Activated naive CD4-positive, alpha-beta T cell (primary cell): ENCODE data around the gene CCT2.

ENCODE experiments used
- DNase-seq, 4 experiments: peaks; one replicate each; lab custom pipeline; 2025; lab: John Stamatoyannopoulos, UW

The CCT2 gene

DNA sequence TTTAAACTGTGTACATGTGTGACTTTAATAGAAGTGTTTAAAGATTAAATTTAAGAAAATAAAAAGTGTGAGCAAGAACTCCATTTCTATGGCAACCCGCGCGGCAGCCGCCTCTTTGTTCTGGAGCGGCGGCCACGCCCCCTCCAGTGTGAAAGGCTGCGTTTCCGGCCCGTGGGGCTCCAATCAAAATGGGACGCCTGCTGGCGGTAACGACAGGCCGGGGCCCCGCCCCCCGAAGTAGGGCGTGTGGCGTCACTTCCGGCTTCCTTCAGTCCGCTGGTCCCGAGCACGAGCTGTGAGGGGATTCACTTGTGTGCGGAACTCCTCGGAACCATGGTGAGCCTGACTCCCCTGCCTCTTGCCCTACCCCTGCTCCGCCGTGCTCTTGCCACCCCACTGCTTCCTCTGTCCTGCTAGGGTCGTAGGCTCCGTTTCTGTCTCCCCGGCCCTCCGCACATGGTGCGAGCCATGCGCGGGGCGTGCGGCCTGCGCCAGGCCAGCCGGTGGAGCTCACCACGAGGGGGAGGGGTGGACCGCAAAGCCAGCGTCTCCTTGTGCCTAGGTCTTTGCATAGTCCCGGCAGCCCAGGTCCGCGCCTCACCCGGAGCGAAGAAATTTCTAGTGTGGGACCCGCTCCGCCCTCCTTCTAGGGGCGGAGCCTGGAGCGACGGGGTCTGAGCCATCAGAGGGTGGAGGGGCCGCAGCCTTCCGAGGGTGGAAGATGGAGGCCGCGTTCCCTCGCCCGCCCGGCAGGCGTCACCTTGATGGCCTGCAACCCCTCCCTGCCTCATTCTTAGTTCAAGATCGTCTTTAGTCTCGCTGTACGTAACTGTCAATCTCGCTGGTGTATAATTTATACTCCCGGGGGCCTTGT lies at the start of gene CCT2:
Gene CCT2, plus strand, starts transcription at position 271 of the 874 bp plus-strand sequence. Its CDS starts 63 bp downstream, at position 334.
- DNase-seq: peak; percentile 89 to 96 (median 93)

DNA sequence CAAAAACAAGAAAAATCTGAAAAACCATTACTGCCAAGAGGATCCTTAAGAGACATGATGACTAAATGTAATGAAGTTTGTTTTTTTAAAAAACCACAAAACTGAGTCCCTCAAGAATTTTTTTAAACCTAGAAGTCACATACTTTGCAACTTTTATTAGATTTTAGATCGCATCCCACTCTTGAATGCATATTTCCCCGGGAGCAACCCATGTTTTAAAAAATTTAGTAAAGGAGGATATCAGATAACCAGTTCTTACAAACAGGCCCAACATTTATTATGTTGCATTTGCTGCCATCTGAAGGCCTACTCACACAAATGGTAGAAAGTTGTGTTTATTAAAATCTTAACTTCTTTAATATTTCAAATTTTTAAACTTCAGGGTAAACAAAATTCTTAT lies 44.3 kb upstream of the CCT2 start:
- no peak for DNase-seq

DNA sequence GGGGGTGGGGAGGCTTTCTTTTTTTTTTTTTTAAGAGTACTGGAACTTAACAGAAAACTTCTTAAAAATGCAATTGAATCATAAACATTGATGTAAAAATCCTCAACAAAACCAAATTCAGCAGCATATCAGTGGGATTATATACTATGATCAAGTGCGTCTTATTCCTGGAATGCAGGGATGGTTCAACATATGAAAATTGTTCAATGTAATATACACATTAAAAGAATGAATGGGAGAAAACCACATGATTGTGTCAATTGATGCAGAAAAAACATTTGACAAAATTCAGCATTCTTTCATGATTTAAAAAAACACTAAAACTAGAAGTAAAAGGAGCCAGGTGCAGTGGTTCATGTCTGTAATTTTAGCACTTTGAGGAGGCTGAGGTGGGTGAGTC lies 41.2 kb upstream of the CCT2 start:
- no peak for DNase-seq

DNA sequence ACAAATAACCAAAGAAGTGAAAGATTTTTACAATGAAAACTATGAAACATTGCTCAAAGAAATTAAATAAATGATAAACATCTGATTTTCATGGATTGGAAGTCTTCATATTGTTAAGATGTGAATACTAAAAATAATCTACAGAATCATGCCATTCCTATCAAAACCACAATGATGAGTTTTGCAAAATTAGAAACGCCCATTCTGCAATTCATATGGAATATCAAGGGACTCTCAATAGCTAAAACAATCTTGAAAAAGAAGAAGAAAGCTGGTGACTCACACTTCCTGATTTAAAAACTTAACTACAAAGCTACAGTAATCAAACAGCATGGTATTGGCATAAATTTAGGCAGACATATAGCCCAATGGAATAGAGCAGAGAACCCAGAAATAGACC lies 40.2 kb upstream of the CCT2 start:
- no peak for DNase-seq

DNA sequence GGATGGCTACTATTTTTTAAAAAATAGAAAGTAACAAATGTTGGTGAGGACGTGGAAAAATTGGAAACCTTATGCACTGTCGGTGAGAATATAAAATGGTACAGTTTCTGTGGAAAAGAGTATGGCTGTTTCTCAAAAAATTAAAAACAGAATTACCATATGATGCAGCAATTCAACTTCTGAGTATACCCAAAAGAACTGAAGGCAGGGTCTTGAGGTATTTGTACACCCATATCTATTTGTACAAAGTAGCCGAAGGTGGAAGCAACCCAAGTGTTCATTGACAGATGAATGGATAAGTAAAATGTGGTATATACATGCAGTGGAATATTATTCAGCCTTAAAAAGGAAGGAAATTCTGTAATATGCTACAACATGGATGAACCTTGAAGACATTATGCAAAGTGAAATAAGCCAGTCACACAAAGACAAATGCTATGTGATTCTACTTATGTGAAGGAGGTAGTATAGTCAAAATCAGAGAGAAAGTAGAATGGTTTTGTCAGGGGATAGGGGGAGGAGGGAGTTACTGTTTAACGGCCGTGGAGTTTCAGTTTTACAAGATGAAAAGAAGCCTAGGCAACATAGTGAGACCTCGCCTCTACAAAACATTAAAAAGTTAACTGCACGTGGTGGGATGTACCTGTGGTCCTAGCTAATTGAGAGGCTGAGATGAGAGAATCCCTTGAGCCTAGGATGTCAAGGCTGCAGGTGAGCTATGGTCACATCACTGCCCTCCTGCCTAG lies 38.4 kb upstream of the CCT2 start:
- DNase-seq: no peak

DNA sequence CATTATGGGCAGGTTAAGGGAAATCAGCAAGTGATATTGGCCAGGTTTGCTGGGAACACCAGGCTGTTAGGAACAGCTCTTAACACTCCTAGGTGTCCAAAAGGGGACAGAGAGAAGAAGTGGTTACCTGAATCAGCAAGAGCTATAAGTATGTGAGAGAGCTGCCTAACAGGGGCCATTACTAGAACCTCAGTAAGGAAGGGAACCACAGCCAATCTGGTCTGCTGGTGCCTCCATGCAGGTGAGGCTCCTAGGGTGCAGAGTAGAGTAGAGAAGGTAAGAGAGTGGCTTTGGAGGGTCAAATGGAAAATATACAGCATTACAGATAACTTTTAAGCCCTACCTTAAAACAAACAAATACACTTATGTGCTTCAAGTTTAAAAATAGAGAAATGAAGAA lies 36.6 kb upstream of the CCT2 start:
- no peak for DNase-seq

DNA sequence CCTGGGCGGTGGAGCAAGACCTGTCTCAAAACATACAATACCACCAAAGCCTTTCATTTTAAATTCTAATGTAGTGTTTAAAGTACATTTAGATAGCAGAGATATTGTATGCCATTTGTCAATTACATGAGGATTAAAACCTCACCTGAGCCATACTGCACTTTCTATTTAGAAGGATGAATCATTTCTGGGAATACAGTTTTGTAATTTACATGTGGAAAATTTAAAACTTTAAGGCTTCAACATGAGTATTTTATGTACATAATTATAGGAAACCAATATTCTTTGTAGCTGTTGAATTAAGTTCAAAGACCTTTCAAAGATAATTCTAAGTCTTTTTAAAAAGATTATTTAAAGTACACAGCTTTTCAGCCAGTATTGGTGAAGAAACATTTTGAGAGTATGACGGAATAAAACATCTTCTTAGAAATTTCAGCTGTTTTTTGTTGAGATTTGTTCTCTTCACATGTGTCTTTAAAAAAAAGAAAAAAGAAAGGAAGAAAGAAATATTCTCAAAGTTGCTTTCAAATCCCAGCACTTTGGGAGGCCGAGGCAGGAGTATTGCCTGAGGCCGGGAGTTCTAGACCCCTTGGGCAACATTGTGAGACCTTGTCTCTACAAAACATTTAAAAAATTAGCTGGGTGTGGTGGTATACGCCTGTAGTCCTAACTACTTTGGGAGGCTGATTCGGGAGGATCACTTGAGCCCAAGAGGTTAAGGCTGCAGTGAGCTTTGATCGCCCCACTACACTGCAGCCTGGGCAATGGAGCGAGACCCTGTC lies 34.5 kb upstream of the CCT2 start:
- DNase-seq: no peak

DNA sequence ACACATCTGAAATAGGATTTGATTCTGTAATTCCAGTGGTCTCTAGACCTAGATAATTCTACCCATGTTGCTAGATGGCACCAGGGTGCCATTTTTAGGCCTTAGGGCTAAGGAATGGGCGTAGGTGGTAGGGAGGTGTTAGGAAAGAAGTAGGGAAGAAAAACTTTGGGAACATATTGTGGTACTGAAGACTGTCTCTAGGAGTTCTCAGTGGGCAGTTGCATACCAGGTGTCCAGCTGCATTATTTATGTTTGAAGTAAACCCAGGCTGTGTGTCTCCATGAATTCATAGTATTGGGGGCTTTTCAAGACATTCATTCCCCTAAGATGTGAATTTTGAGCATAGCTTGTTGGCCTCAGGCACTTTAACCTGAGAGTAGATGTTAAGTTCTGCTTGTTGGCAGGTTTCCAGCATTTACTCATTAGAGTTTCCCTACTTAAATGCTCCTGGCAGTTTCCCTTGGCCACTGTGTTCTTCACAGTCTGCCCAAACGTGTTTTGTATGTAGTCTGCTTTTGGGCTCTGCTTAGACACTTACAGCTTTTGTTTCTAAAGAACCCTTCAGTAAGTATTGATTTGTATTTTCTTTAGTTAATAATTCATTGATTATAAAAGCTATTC lies 31.5 kb upstream of the CCT2 start:
- DNase-seq: no peak

DNA sequence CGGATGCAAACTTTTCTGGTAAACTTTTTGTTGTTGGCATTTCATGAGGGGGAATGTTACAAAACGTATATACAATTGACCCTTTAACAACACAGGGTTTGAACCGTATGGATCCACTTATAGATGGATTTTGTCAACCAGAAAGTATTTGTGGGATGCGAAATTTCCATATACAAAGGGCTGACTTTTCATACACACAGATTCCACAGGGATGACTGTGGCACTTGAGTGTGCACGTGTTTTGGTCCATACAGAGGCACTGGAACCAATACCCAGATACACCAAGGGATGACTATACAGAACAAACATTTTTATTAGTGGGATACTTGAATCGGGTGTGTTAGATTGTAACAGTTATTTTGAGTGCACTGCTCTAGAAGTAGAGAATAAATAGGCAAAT lies 29.8 kb upstream of the CCT2 start:
- no peak for DNase-seq

DNA sequence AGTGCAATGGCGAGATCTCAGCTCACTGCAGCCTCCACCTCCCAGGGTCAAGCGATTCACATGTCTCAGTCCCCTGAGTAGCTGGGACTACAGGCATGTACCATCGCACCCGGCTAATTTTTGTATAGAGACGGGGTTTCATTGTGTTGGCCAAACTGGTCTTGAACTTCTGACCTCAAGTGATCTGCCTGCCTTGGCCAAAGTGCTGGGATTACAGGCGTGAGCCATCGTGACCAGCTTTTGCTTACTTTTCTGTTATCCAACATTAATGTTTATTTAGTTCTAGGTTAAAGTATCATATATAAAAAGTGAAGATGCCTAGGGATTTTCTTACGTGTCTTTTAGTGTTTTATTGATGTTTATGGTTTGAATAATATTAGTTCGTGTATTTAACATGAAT lies 28.9 kb upstream of the CCT2 start:
- no peak for DNase-seq

DNA sequence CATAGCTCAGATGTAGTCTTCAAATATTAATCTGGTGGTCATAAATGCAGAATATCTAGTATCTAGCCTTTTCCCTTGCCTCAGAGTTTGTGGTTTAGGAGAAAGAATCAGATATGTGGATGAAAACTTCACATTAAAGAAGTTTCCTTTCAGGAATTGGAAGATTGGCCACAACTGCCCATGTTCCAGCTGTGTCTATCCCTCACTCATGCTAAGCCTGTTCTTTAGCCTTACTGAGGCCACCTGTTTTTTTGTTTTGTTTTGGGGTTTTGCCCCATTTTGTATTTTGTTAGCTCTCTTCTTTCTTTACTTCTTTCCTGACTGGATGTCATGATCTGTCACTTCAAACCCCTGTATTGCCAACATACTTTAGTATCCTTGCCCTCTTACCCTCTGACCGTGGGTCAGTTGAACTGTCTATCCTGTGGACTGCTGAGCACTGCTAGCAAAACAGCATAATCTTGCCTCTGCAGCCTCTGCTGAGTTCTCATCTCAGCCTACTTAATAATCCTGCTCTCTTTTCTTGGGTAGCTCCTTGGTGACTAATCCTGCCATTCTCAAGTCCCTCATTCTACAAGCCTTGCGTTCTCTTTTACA lies 22.0 kb upstream of the CCT2 start:
- no peak for DNase-seq

DNA sequence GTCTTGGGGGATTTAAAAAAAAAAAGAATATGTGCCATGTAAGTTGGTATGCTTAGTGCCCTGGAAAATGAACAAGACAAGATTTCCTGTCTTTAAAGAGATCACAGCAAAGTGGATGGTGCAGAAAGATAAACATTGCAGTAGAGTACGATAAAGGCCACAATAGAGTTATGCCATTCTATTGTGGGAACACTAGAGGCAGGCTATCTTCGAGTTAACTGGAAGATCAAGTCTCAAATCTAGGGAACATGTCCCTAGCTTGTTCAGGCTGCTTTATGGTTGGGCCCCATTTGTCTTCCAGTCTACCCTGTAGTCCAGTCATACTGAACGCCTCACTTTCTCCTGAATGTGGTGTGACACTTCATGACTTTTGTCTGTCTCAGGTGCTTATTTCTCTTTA lies 18.7 kb upstream of the CCT2 start:
- no peak for DNase-seq

DNA sequence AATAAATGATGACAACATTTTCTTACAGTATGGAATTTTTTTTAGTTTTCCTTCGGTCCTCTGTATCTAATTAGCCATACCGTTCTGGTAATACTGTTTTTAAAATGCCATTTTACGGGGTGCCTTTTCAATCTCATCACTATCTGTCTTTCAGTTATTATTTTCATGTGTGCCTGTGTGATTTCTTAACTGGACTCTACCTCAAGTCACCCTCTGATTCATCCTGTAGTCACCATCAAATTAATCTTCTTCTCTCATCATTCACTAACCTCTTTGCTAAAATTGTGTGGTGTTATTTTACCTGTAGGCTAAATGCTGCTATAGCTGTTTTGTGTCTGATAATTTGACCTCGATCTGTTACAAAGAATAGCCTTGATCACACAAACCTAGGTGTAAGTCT lies 16.0 kb upstream of the CCT2 start:
- DNase-seq: no peak

DNA sequence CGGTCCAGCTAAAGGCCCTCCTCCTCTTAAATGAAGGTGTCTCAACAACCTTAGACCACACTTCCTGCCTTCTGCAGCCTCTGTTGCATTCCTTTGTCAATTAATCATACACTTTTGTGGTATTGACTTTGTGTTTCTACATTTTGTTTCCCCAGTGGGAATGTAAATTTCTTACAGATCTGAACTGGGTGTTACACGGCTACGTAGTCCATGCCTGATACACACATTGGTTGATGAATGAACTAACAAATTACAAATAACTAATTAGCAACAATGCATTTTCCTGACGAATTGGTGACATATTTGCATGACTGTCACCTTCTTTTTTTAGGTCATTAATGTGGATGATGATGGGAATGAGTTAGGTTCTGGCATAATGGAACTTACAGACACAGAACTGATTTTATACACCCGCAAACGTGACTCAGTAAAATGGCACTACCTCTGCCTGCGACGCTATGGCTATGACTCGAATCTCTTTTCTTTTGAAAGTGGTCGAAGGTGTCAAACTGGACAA lies 15.2 kb upstream of the CCT2 start:
- no peak for DNase-seq

DNA sequence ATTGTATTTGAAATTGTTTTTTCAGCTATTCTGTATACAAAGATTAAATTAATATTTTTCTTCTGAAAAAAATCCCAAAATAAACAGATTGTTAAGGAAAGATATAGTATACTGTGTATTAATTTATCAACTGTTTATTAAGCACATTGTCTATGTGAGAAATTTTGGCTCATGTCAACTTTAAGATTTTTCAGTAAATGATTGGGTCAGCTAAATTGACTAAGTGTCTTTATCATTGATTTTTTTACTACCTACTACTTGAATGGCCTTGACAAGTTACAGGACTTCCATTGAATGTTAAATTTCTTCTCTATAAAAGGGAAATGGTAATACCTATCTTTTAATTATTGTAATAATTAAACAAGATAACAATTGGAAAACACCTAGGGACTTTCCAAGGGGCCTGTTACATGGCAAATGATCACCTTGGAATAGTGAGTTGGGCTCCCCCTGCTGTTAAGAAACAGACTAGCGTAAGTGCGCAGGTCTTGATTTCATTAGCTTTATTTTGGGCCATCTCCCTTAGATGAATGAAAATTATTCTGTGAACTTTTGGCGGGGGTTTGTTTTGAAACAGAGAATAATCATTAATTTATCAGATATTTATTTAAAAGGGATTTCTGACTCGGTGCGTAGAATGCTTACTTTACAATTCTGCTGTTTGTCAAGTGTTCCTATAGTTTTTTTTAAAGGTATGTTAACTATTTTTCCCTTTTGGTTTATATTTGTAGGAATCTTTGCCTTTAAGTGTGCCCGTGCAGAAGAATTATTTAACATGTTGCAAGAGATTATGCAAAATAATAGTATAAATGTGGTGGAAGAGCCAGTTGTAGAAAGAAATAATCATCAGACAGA lies 14.5 kb upstream of the CCT2 start:
- DNase-seq: peak in 2 of 4 experiments; percentile 3 to 7

DNA sequence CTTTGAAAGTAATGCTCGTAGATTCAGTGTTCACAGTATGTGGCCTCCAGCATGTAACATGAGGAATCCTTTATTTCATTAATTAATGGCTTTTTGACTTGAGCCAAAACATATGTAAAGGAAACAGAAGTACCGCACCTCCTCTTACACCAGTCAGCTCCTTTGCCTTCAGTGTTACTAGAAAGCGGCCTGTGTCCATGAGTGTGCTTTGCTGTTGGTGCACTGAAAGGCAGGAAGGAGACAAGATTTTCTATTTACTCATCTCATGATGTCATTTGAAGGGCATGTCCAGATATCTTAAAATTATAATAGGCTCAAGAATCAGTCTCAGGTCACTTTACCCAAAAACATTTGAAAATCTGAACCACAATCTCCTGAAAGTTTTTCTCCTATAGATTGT lies 9.9 kb upstream of the CCT2 start:
- DNase-seq: no peak

DNA sequence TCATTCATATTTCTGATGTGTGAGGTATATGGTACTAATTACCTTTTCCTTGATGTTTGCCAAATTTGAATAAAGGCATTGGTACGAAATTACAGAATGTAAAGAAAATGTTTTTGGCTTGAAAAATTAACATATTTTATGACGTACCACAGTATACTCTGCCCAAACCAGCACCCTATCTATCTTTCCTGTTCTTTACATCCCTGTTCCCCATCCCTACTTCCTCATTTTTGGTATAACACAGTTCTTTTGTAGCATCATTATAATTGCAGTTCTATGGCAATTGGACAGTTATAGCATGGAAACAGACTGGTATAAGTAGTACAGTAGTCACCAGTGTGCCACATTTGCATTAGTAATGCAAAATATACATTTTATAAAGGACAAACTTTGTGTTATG lies 7.0 kb upstream of the CCT2 start:
- no peak for DNase-seq

DNA sequence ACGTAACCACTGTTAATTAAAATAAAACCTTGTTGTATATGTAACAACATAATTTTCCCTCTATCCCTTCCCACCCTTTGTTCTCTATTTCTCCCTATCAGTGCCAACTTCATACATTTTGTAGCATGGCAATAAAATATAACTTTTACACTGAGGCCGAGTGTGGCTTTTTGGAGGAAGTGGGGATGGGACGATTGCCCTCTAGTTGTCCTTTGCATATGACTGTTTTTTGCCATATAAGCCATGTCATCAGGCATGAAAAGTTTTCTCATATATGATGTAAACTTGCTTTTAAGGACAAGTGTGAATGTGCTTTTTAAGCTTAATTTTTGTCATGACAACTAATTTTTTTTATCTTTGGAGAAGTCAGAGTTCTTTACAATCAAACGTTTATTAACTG lies 6.2 kb upstream of the CCT2 start:
- no peak for DNase-seq

DNA sequence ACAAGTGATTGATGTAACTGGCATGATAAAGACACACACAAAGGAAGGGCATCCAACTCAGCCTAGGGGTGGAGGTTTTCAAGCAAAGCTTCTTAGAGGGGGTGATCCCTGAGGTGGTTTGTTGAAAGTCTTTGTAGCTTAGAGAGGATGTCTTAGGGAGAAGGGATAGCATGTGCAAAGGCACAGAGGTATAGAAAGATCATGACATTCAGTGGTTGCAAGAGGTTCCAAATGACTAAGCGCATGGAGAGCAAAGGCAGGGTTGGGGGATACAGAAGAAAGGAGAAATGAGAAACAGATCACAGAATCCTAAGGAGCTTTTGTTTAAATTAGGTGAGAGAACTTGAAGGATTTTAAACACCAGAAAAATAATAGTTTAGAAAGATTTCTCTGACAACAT lies 5.2 kb upstream of the CCT2 start:
- no peak for DNase-seq

DNA sequence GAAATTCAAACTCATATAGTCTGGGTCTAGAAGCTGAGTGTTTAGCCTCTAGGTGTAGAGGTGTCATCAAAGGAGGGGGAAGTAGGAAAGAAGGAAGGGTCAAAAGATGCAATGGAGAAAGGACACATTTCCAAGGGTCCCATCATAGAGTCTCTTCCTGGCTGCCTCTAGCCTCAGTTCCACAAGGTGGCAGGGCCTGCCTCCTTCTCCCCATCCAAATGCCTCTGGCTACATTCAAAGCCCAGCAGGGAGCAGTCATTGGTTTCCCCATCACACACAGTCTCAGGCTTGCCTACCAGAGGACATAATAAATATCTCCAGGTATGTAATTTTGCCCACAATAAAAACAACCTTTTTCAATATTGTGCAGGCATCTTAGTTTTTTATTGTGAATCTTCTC lies 2.1 kb upstream of the CCT2 start:
- DNase-seq: no peak

DNA sequence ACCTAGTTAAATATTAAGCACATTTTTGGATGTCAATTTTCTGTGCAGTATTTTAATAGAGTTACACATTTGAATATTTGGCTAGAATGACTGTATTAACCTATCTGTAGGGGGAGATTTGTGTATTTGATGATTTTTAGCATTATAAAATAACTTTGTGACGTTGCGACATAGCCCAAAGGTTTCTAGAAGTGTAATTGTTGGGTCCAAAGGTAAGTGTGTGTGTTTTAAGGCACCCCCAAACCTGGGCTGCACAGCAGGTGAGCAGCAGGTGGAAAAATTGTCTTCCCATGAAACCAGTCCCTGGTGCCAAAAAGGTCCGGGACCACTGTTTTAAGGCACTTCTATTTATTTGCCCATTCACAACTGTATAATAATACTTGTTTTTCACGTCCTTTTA lies 3.3 kb downstream of the CCT2 start:
- no peak for DNase-seq
